ENCODE results near the gene UCN3. TPM values are rescaled to one million over a fixed set of nuclear protein-coding genes. Genes with fewer than 3 reads are reported as not detected.

Gene UCN3
- total RNA-seq, 1 experiment from 2014 or later = not detected

DNA sequence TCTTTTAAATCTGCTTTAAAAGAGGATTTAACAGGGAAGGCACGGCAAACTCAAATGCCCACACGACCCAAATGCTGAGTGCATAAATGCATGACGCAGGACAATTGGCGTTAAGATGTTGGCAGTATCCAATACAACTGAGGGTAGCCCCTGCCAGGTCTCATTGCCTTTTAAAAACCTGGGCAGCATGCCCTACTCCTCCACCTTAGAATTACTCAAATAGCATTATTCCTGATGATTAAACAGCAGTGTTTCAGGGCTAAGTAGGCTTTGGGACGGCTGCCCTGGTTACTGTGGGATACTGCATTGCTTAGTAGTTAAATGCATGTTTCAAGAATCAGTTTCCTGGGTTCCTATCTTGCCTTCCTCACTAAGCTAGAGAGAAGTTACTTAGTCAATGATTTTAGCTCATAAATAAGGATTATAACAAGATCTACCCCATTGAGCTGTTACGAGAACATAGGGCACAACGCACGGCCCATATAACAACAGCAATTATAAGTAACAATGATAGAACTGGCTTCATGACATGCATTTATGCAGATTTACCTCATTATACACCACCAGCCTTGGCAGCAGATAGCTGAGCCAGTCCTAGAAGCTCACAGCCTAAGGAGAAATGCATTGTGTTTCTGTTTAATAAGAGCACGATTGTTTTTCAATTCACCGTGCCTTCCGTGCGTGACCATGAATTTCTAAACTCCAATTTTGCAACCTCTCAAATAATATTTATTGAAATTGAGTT is 32.0 kb downstream of the UCN3 start:
- Histone ChIP-seq H3K4me3 (ENCODE audit: low read depth, low read length) (no peak overlapping the region), H3K36me3 (ENCODE audit: control insufficient read depth, insufficient read depth, low read length) (no peaks in the 10 kb centered on the region), H3K9me3 (no peaks in the 10 kb centered on the region), H3K27me3 (replicated peaks; ENCODE audit: control insufficient read depth, insufficient read depth, low read length) (no peaks in the 10 kb centered on the region; the same call in 1 of the 2 replicates), H3K4me1 (no peaks in the 10 kb centered on the region)
- H3K4me1 Mint-ChIP-seq (ENCODE audit: low read depth, unreplicated experiment) = no peaks in the 10 kb centered on the region
- intact Hi-C loops (cut with micrococcal nuclease; ENCODE audit: unreplicated experiment) = no loop called here
- DNase-seq = no peak
- H3K27ac Mint-ChIP-seq (ENCODE audit: unreplicated experiment) = no peak overlapping the region
- peaks cover 11% of the 10 kb centered on the region for H3K9me3 Mint-ChIP-seq (ENCODE audit: unreplicated experiment)
- no peaks in the 10 kb centered on the region for H3K36me3 Mint-ChIP-seq (ENCODE audit: insufficient read depth, unreplicated experiment)
- BruUV-seq (replicated peaks) = no TSS peak
- H3K4me3 Mint-ChIP-seq (ENCODE audit: unreplicated experiment) = no peak overlapping the region
- ChIA-PET CTCF (no interaction called here), POLR2A (no interaction called here)
- no peak for TF ChIP-seq CTCF (IDR thresholded peaks at IDR 0.05; ENCODE audit: insufficient read depth in 1 of 2, low read depth in 1 of 2, low read length in 1 of 2, severe bottlenecking in 1 of 2, unreplicated experiment in 1 of 2)
- peaks cover 6% of the 10 kb centered on the region for H3K27me3 Mint-ChIP-seq (ENCODE audit: insufficient read depth, unreplicated experiment)

DNA sequence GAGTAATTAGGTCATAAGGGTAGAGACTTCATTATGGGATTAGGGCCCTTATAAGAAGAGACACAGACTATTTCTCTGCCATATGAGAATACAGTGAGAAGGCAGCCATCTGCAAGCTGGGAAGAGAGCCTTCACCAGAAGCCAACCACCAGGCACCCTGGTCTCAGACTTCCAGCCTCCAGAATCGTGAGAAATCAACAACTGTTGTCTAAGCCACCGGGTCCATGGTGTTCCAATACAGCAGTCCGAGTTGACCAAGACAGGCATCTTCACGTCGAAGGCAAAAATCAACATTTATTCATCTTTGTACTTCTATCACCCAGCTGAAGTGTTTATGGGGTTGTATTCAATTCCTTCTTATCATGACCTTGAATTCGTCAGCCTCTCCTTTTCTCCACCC is 34.6 kb downstream of the UCN3 start:
- Mint-ChIP-seq H3K27ac (ENCODE audit: unreplicated experiment) (no peak overlapping the region), H3K36me3 (ENCODE audit: insufficient read depth, unreplicated experiment) (no peaks in the 10 kb centered on the region), H3K4me3 (ENCODE audit: unreplicated experiment) (no peak overlapping the region), H3K27me3 (ENCODE audit: insufficient read depth, unreplicated experiment) (peaks cover 6% of the 10 kb centered on the region), H3K4me1 (ENCODE audit: low read depth, unreplicated experiment) (no peaks in the 10 kb centered on the region), H3K9me3 (ENCODE audit: unreplicated experiment) (no peaks in the 10 kb centered on the region)
- no peak for TF ChIP-seq CTCF (IDR thresholded peaks at IDR 0.05; ENCODE audit: insufficient read depth in 1 of 2, low read depth in 1 of 2, low read length in 1 of 2, severe bottlenecking in 1 of 2, unreplicated experiment in 1 of 2)
- Histone ChIP-seq H3K4me1 (0 out of 2 replicates have a peak, but pooled peaks cover 4% of the 10 kb centered on the region), H3K9me3 (no peaks in the 10 kb centered on the region), H3K27me3 (replicated peaks; ENCODE audit: control insufficient read depth, insufficient read depth, low read length) (no peaks in the 10 kb centered on the region), H3K36me3 (ENCODE audit: control insufficient read depth, insufficient read depth, low read length) (no peaks in the 10 kb centered on the region), H3K4me3 (ENCODE audit: low read depth, low read length) (no peak overlapping the region)
- no TSS peak for BruUV-seq (replicated peaks)
- no peak for DNase-seq
- intact Hi-C loops (cut with micrococcal nuclease; ENCODE audit: unreplicated experiment) = no loop called here
- POLR2A ChIA-PET = no interaction called here
- CTCF ChIA-PET = interaction anchor here (0.6 kb wide), 1 partner anchor 768 kb away, joined by 3 read pairs; no protein-coding TSS in a partner anchor

DNA sequence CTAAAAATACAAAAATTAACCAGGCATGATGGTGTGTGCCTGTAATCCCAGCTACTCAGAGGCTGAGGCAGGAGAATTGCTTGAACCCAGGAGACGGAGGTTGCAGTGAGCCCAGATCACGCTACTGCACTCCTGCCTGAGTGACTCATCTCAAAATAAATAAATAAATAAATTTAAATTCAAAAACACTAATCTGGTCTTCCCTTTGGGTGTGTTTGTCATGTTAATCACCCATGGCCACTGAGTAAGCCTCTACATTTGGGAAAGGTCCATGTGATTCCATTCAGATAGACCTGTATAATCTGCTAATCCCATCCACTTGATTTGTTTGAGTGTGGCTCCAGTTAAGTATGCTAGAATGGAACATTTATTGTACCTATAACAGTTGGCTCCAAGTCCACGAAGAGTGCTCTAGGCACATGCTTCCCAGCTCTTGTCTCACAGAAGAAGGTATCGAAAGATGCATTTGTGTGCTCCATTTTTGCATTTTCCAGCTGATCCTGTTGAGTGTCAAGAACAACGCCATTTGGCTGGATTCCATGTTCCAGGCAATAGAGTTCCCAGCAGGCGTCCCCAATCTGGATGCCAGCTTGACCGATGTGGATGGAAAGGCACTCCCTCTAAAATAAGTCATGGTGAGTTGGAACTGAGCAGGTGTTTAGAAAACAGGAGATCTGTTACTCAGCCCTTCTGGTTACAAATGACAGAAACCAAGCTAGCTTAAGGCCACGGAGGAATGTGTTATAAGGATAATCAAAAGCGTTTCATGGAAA is 35.9 kb downstream of the UCN3 start:
- Histone ChIP-seq H3K36me3 (ENCODE audit: control insufficient read depth, insufficient read depth, low read length) (no peaks in the 10 kb centered on the region), H3K27me3 (replicated peaks; ENCODE audit: control insufficient read depth, insufficient read depth, low read length) (no peaks in the 10 kb centered on the region), H3K9me3 (no peaks in the 10 kb centered on the region), H3K4me1 (0 out of 2 replicates have a peak, but pooled peaks cover 4% of the 10 kb centered on the region), H3K4me3 (ENCODE audit: low read depth, low read length) (no peak overlapping the region)
- POLR2A ChIA-PET = no interaction called here
- Mint-ChIP-seq H3K4me3 (ENCODE audit: unreplicated experiment) (no peak overlapping the region), H3K27ac (ENCODE audit: unreplicated experiment) (no peak overlapping the region), H3K36me3 (ENCODE audit: insufficient read depth, unreplicated experiment) (no peaks in the 10 kb centered on the region), H3K27me3 (ENCODE audit: insufficient read depth, unreplicated experiment) (peaks cover 6% of the 10 kb centered on the region), H3K4me1 (ENCODE audit: low read depth, unreplicated experiment) (no peaks in the 10 kb centered on the region), H3K9me3 (ENCODE audit: unreplicated experiment) (no peaks in the 10 kb centered on the region)
- intact Hi-C loops (cut with micrococcal nuclease; ENCODE audit: unreplicated experiment) = no loop called here
- no peak for TF ChIP-seq CTCF (IDR thresholded peaks at IDR 0.05; ENCODE audit: insufficient read depth in 1 of 2, low read depth in 1 of 2, low read length in 1 of 2, severe bottlenecking in 1 of 2, unreplicated experiment in 1 of 2)
- CTCF ChIA-PET = interaction anchor here (0.5 kb wide), 1 partner anchor 190 kb away, joined by 3 read pairs; no protein-coding TSS in a partner anchor
- no TSS peak for BruUV-seq (replicated peaks)
- no peak for DNase-seq

All from Caco-2 (cell line).